NCI-H526 treated with DMSO at 0.1 percent for 48 hours (cell line): ENCODE measurements around the gene ADCY5.

ENCODE experiments used
- DNase-seq: peaks from one replicate; lab custom pipeline; 2025; lab: John Stamatoyannopoulos, UW

Gene ADCY5

DNA sequence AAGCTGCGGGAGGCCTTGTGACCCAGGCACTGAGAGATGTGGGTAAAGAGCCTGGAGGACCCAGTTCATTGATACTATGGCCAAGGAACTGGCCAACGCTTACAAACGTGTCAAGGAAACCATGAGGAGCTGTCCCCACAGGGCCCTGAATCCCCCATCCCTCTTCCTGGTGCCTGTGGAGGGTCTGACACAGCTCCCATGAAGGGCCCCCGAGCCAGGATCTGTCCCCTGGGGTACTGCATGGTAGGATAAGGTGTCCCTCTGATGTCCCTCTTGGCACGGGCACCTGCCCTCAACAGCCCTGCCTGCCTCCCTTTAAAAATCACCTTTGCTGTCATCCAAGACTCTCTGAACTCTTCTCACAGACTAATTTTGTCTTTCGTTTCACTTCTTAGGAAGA is 122.4 kb downstream of the ADCY5 start:
- no peak for DNase-seq

DNA sequence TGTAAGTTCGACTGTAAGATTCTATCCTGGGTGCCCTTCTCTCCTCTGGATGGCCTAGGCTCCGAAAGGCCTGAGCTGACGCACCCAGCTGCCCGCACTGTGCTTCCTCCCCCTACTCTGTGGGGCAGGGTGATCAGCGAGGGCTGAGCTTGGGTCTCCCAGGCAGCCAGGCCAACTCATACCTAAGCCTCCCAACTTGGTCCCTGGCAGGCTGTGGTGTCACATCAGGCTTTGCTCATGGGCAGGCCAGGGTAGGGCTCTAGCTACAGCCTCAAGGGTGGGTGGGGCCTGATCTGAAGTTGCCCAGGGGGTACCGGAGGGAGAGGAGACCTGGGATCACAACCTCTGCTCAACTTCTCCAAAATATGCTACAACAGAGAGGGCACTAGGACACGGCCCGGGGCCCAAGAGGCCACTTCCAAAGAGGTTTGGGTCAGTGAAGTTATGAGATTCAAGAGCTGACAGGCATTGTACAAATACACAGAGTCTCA is 123.1 kb downstream of the ADCY5 start:
- DNase-seq: no peak

- DNase-seq: no peak
These were observed 123.8 kb downstream of the ADCY5 start for GRCh38 chr3:123324880-123325765.

- no peak for DNase-seq
These were observed 125.1 kb downstream of the ADCY5 start for GRCh38 chr3:123323781-123324180.

- DNase-seq: no peak
These were observed 126.0 kb downstream of the ADCY5 start for GRCh38 chr3:123322866-123323265.

DNA sequence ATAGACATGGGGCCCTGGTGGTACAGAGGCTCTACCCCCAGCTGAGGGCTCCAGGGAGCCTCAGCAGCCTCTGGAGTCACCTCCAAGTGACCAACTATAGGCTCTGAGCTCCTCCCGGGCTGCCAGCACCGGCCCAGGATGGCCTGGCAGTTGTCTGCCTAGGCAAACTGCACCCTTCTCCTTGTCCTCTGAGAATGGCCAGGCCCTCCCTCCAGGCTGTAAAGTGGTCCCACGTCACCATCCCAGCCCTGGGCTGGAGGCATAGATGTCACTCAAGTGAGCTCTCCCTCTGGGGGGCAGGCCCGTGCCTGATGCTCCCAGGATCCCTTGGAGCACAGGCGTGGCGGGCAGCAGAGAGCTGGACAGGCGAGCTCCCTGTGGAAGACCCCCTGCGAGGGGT is 127.1 kb downstream of the ADCY5 start:
- DNase-seq: no peak

GRCh38 chr3:123320221-123320620 is 128.7 kb downstream of the ADCY5 start:
- no peak for DNase-seq

DNA sequence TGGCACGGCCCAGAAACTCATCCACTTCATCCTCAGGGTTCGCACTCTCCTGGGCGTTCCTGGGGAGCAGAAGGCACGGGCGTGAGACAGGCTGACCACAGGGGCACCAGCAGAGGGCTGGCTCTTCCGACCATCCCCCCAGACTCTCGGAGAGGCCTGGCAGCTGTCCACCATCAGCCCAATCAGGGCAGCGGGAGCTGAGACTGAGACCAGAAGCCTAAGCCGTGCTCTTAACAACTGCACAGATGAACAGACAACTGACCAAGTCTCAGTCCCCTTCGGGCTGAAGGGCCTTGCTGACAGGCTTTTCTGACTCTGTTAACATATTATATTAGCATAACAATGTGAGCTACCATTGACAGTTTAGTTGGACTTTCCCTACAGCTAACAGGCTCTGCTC is 129.1 kb downstream of the ADCY5 start:
- no peak for DNase-seq

DNA sequence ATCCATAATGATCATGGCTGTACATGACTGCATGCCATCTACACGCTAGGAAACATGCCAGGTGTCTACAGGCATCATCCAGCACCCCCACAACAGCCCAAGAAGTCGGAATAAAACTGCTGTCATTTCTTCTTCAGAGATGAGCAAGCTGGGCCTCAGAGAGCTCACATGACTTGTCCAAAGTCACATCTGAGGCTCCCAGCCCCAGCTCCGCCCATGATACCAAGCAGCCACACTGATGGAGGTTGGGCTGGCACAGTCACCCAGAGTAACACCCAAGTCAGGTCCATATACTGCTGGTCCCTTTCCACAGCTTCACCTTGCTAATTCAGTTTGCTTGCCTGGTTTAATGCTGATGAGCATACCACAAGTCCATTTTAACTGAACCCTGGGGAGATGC is 130.5 kb downstream of the ADCY5 start:
- no peak for DNase-seq

DNA sequence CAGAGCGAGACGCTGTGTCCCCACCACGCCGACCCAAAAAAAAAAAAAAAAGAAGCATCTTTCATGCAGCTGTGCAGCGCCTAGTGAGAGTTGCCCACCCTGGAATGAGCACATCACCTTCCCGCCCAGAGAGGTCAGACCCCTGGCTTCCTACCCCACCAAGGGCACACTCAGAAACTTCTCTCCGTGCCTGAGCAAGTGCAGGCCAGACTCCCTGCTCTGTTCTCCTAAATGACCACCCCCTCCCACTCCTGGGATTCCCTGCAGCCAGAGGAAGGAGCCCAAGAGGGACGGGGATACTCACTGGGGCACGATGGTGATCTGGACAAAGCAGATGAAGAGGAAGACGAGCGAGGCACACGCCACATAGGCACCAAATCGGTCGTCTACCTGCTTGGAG is 131.2 kb downstream of the ADCY5 start:
- no peak for DNase-seq

- DNase-seq: no peak
These were observed 133.7 kb downstream of the ADCY5 start for GRCh38 chr3:123315271-123315595.

DNA sequence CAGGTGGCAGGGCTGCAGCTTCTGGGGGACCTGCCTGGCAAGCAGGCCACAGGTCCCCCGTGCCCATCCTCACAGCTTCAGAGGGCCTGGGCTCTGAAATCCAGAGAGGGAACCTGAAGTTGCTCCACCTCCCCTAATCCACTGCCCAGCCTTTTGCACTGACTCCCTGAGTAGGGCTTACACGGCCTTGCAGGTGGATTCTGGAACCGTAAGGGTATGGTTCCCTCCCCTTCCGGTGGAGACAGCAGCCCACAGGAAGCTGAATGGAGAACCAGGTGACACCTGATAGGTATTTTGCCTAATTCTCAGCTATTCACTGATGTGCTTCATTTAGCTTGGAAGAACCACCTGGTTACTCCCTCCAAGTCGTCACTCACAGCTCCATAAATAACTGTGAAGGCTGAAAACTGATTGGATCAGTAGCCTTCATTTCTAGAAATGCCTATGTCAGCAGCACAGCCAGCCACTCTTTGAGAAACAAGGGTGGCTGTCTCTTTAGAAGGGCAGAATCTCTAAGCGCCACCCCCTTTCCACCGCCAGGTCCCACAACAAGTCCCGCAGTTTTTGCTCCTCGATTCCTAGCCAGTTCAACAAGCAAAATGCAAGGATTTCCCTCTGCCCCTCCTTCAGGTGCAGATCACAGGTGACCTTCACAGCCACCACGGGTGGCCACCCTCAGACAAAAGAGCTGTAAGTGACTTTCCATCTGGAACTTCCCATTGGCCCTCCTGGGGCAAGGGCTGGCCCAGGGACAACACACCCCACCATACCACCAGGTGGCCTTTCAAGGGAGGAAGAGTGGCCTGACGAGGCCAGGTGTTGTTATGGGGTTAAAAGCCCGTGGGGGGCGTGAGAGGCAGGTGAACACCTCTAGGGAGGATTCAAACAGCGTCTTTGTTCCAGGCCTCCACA is 134.3 kb downstream of the ADCY5 start:
- DNase-seq: no peak

GRCh38 chr3:123313889-123314288 is 135.0 kb downstream of the ADCY5 start:
- no peak for DNase-seq

GRCh38 chr3:123312331-123313265 is 136.3 kb downstream of the ADCY5 start:
- DNase-seq: no peak

- DNase-seq: no peak
These were observed 137.7 kb downstream of the ADCY5 start for GRCh38 chr3:123311201-123311600.

GRCh38 chr3:123310741-123311140 is 138.1 kb downstream of the ADCY5 start:
- DNase-seq: no peak

DNA sequence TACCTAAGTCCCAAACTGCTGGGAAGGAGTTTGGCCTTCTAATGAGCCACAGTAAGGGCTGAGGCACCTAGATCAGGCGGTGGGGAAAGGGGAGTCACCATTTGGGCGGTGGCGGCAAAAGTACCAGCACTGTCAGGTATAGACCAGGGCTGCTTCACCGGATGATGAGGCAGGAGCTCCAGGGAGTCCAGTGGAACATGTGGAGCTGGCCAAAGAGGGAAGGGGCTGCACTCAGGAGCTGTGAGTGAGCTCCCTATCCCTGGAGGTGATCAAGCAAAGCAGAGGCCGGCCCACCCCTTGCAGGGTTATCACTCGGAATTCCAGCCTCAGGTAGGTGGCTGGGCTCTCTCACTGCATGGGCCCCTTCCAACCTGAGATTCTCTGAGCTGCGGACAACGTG is 138.7 kb downstream of the ADCY5 start:
- no peak for DNase-seq

GRCh38 chr3:123307064-123307463 is 141.8 kb downstream of the ADCY5 start:
- no peak for DNase-seq

- no peak for DNase-seq
These were observed 143.7 kb downstream of the ADCY5 start for GRCh38 chr3:123305192-123305591.

DNA sequence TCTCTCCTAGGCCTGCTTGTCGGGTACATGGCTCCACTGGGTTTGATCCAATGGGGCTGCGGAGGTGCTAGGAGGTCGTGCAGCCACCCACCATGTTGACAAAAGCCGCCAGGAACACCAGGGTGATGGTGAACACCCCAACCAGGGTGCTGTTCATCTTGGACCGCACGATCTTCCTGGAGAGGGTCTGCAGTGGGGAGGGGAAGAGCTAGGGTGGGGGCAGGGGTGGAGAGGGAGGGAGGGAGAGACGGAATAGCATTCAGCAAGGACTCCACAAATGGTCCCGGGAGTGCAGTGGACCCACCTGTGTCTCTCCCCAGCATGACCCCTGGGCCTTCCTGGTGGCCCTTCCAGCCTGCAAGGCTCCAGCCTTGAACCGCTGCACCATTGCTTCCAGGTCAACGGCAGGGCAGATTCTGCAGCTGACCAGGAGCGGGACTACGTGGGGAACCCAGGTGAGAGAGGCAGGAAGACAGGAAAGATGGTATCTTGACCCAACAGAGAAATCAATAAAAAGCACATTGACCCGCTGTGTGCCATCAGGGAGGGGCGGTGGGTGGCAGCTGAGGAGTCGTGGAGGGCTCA is 144.8 kb downstream of the ADCY5 start:
- DNase-seq: no peak

- no peak for DNase-seq
These were observed 145.9 kb downstream of the ADCY5 start for GRCh38 chr3:123302961-123303360.
